Measurements from ENCODE around the gene C1RL.

C1RL gene

GRCh38 chr12:7092986-7093460 lies 16.0 kb downstream of the C1RL start:
- no peak for DNase-seq (ENCODE audit: low read depth in 2 of 2)

GRCh38 chr12:7092229-7092985 lies 16.6 kb downstream of the C1RL start, which contains the start of gene C1R:
Gene C1R (minus strand): TSS chr12:7092445. CDS start chr12:7092388, 57 bp downstream.
- DNase-seq (ENCODE audit: low read depth in 2 of 2): peak; percentile 19 to 28

DNA sequence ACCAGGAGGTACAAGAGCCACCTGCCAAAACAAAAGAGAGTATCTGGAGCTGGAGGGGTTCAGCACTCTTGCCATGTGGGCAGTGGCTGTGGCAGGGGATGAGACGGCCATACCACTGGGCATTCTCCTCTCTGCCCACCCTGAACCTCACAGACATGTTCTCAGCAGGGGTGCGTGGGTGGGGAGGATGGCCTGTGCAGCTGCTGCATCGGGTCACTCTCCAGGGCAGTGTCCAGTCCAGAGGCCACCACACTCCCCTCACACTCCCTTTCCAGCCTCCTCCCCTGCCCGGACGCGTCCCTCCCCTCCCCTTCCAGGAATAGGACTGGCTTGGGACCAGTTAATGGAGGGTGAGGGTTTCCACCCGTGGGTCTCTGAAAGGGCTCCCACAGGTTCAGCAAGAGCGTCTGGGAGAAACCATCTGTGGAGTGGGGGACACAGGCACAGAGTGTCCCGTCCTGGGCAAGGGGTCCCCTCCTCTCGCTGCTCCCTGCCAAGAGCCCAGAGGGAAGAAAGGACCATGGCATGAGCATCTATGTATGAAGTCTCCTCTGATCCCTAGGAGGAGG lies 17.3 kb downstream of the C1RL start:
- DNase-seq (ENCODE audit: low read depth in 2 of 2): no peak

GRCh38 chr12:7091171-7091570 lies 17.8 kb downstream of the C1RL start:
- no peak for DNase-seq (ENCODE audit: low read depth in 2 of 2)

DNA sequence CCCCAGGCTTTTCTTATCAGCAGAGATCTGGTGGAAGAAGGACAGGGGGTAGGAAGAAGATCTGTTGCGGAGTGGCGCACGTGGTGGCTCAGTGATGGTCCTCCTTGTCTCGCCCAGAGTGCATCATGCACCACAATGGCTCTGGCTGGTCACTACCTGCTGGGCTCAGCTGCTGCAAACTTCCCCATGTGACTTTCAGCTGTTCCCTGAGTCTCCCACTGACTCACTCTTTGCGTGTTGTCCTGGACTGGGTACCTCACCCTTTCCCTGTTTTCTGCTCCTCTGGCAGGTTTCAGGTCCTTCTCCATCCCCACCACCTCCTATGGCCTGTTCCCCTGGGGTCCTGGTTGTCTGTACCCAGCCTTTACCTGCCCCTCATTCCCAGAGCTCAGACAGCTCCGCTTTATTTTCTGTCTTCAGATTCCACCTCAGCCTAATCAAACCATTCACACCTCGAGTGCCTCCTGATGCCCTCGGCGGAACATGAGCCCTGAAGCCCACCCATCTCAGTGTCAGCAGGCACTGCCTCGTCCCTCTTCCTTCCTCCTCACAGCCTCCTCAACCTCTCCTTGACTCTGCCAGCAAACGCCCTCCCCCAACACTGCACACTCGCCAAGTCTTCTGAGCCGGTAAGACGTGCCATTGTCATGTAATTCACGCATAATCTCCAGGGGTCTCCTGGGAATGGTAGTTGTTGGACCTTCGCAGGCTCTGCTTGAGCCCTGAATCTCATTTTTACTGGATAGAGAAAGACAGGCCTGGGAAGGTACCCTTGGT lies 18.6 kb downstream of the C1RL start:
- no peak for DNase-seq (ENCODE audit: low read depth in 2 of 2)

- DNase-seq (ENCODE audit: low read depth in 2 of 2): no peak
These were observed 19.7 kb downstream of the C1RL start for GRCh38 chr12:7089196-7089871.

- DNase-seq (ENCODE audit: low read depth in 2 of 2): no peak
These were observed 25.9 kb downstream of the C1RL start for GRCh38 chr12:7083125-7083524.

DNA sequence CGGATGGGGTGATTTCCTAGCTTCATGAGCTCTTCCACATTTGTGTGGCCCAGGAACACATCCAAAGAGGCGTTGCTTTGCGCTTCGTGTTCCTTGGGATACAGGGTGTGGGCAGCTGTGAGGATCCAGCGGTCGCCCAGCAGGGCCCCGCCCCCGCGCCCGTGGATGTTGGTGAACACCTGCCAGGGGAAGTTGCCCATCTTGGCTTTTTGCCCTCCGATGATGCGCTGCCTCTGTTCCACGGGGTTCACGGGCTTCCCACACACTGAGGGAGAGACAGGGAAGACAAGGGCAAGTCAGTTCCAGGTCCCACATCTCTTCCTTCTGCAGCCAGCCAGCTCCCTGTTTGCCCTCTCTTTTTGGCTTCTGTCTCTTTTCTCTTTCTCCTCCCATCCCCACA lies 28.0 kb downstream of the C1RL start:
- no peak for DNase-seq (ENCODE audit: low read depth in 2 of 2)

GRCh38 chr12:7079826-7080125 lies 29.2 kb downstream of the C1RL start:
- DNase-seq (ENCODE audit: low read depth in 2 of 2): no peak

- DNase-seq (ENCODE audit: low read depth in 2 of 2): no peak
These were observed 30.9 kb downstream of the C1RL start for GRCh38 chr12:7078163-7078562.

DNA sequence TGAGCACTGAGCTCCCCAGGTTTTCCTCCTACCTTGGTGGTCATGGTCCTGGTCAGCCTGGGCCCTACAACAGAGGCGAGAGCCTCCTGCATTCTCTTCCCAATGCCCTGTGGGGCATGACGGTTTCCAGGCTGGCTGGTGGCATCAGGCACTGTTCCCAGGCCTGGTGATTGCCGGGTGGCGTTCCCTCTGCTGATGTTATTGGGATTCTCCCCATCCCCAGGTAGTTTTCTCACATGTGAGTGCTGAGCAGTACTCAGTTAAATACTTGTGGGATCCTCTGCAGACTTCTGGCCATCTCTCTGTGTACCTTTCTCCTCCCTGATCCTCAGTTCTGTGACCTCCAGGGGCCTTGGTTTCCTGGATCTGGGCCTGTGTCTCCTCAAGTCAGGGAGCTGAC lies 32.5 kb downstream of the C1RL start:
- DNase-seq (ENCODE audit: low read depth in 2 of 2): no peak

DNA sequence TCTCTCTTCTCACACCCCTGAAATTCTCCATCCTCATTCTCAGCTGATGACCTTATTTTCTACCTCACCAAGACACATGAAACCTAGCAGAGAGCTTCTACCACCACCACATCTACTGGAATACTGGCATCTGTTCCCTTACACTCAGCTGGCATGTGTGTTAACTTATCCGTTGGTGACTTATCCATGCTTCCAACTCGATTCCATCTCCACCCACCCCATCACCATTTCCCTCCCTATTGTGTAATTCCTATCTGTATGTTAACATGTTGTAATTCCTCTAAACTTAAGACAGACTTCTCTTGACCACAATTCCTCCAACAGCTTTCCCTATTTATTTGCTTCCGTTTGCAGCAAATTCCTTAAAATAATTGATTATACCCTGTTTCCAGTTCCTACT lies 33.1 kb downstream of the C1RL start:
- DNase-seq (ENCODE audit: low read depth in 2 of 2): no peak

GRCh38 chr12:7075518-7075917 lies 33.5 kb downstream of the C1RL start:
- no peak for DNase-seq (ENCODE audit: low read depth in 2 of 2)

GRCh38 chr12:7073946-7074345 lies 35.1 kb downstream of the C1RL start:
- DNase-seq (ENCODE audit: low read depth in 2 of 2): no peak

DNA sequence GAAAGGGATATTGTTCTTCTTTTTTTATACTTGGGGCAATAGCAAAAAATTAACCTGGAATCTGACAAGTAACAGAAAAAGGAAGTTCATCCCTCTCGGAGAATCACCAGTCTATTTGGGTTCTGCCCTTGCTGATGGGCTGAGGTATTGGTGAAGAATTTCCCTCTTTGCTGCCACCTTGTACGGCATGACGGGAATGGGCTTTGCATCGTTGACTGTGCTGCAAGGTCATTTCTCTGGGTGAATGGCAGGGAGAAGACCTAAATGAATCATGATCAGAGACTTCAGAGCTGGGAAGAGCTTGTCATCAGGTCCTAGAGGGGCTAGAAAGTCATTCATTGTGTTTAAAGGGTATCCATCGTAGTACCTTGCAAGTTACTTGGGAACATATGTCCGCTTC lies 36.5 kb downstream of the C1RL start:
- DNase-seq (ENCODE audit: low read depth in 2 of 2): no peak

- DNase-seq (ENCODE audit: low read depth in 2 of 2): no peak
These were observed 37.0 kb downstream of the C1RL start for GRCh38 chr12:7072035-7072434.

- no peak for DNase-seq (ENCODE audit: low read depth in 2 of 2)
These were observed 39.6 kb downstream of the C1RL start for GRCh38 chr12:7069386-7069785.

GRCh38 chr12:7068994-7069346 lies 40.0 kb downstream of the C1RL start:
- DNase-seq (ENCODE audit: low read depth in 2 of 2): no peak

DNA sequence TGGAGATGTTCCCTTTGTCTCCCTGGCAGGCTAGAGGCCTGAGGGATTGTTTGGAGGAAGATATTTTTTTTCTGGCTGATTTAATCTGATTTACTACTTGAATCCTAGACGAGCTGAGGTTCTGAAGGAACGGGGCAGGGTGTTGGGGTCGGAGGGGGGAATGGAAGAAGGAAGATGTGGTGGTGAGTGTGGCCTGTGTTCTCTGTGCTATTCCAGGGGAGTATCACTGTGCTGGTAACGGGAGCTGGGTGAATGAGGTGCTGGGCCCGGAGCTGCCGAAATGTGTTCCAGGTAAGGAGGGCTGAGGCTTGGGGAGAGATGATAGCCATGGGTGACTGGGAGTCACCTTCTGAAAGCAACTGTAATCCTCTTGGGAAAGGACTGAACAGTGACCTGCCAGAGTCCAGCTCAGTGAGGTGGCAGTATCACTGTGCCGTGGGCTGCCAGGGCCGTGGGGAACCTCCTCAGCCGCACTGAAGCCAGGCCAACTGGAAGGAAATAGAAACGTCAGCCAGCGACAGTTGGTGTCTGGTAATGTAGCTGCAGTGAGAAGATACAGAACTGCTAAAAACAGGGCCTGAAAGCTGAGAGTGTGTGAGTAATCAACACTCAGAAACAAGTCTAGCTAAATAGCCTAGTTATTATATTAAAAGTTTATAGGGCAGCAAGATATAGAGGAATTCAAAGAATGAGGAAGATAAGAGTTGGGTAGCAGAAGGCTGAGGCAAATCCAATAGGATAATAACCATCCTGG lies 40.6 kb downstream of the C1RL start:
- no peak for DNase-seq (ENCODE audit: low read depth in 2 of 2)

DNA sequence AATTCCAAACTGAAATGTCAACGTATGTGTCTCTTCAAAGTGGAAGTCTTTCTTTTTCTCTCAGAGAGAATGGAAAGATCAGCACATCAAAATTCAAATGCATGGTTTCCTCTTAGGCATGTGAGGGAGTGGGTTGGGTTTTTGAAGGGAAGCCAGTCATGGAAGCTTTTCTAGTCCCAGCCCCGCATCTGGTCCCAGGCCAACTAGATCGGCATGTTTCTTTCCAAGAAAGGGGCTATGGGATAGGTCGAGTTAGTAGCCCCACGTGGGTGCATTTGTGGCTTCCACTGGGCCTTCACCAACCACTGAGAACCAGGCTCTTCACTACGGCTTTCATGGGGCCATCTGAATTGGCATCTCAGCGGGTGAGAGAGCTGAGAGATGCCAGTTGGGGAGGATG lies 41.9 kb downstream of the C1RL start:
- DNase-seq (ENCODE audit: low read depth in 2 of 2): no peak

GRCh38 chr12:7066596-7066995 lies 42.4 kb downstream of the C1RL start:
- no peak for DNase-seq (ENCODE audit: low read depth in 2 of 2)

All from stimulated activated CD8-positive, alpha-beta memory T cell treated with anti-CD3 and anti-CD28 coated beads, Interleukin-15, amount 100 ng/mL, for 48 hours (primary cell).